Neural cell (in vitro differentiated cells): ENCODE measurements around the gene PHB1.

Experiments used
- EP300 ChIP-seq: fragments of 450-650 bp; conservative IDR thresholded peaks from 2 replicates; pipeline ENCODE4 v1.6.1; 2014; ENCODE audit warnings: antibody characterized with exemption, mild to moderate bottlenecking, moderate library complexity; ENCODE audit not compliant: poor library complexity, severe bottlenecking
- EZH2 ChIP-seq: fragments of 200-600, 300-800 bp; shearing (Covaris generic), sonication (generic); IDR thresholded peaks from 2 replicates; pipeline ENCODE4 v1.6.1; 2014; ENCODE audit warnings: antibody characterized with exemption, low read length, borderline replicate concordance, mild to moderate bottlenecking; ENCODE audit not compliant: insufficient read depth, poor library complexity, severe bottlenecking
- MXI1 ChIP-seq: fragments of 450-650 bp; conservative IDR thresholded peaks from 2 replicates; pipeline ENCODE4 v1.6.1; 2014; ENCODE audit warnings: antibody characterized with exemption, mild to moderate bottlenecking; ENCODE audit not compliant: poor library complexity, severe bottlenecking
- POLR2AphosphoS5 ChIP-seq: IDR thresholded peaks from 2 replicates; pipeline ENCODE4 v1.6.1; 2012
- RAD21 ChIP-seq: fragments of 450-650 bp; conservative IDR thresholded peaks from 2 replicates; pipeline ENCODE4 v1.6.1; 2014; ENCODE audit warnings: antibody characterized with exemption, mild to moderate bottlenecking, moderate library complexity
- TAF1 ChIP-seq: IDR thresholded peaks from 2 replicates; pipeline ENCODE4 v1.6.1; 2012; ENCODE audit warnings: low read depth
- TF ChIP-seq, protein P1 (sequence below): fragments of 450-650 bp; IDR thresholded peaks from 2 replicates; pipeline ENCODE4 v1.5.1; 2014; ENCODE audit warnings: antibody characterized with exemption, mild to moderate bottlenecking, moderate library complexity; ENCODE audit not compliant: poor library complexity, severe bottlenecking
- TF ChIP-seq, protein P2 (sequence below): IDR thresholded peaks from 2 replicates; pipeline ENCODE4 v1.6.1; 2012; ENCODE audit warnings: borderline replicate concordance

DNA sequence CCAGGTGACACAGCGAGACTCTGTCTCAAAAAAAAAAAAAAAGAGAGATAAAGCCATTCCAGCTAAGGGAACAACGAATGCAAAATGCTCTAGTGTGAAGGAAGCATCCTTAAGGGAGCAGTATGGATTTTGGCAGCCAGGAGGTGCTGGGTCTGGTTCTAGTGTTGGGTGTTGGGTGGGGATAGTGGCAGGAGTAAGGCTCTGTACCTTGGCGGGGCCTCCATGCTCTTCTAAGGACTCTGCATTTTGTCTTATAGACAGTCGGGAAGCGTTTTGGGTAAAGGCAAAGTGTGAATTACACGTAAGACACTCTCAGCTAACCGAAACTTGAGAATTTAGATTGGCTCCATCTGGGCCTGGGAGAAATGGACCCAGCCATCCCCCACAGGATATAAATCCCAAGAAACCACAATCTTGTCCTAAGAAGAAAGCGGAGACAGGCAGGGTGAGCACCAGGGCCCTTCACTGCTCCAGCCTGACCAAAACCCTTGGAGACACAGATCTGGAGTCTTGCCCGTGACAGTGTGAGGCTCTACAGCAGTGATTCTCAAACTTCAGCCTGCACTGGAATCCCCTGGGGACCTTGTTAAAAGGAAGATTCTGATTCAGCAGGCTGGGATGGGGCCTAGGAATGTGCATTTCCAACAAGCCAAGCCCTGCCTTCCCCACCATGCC lies 33.1 kb upstream of the PHB1 start:
- TF ChIP-seq, protein P1, sequence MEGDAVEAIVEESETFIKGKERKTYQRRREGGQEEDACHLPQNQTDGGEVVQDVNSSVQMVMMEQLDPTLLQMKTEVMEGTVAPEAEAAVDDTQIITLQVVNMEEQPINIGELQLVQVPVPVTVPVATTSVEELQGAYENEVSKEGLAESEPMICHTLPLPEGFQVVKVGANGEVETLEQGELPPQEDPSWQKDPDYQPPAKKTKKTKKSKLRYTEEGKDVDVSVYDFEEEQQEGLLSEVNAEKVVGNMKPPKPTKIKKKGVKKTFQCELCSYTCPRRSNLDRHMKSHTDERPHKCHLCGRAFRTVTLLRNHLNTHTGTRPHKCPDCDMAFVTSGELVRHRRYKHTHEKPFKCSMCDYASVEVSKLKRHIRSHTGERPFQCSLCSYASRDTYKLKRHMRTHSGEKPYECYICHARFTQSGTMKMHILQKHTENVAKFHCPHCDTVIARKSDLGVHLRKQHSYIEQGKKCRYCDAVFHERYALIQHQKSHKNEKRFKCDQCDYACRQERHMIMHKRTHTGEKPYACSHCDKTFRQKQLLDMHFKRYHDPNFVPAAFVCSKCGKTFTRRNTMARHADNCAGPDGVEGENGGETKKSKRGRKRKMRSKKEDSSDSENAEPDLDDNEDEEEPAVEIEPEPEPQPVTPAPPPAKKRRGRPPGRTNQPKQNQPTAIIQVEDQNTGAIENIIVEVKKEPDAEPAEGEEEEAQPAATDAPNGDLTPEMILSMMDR: no peak
- TF ChIP-seq POLR2AphosphoS5: no peak
- TF ChIP-seq, protein P2, sequence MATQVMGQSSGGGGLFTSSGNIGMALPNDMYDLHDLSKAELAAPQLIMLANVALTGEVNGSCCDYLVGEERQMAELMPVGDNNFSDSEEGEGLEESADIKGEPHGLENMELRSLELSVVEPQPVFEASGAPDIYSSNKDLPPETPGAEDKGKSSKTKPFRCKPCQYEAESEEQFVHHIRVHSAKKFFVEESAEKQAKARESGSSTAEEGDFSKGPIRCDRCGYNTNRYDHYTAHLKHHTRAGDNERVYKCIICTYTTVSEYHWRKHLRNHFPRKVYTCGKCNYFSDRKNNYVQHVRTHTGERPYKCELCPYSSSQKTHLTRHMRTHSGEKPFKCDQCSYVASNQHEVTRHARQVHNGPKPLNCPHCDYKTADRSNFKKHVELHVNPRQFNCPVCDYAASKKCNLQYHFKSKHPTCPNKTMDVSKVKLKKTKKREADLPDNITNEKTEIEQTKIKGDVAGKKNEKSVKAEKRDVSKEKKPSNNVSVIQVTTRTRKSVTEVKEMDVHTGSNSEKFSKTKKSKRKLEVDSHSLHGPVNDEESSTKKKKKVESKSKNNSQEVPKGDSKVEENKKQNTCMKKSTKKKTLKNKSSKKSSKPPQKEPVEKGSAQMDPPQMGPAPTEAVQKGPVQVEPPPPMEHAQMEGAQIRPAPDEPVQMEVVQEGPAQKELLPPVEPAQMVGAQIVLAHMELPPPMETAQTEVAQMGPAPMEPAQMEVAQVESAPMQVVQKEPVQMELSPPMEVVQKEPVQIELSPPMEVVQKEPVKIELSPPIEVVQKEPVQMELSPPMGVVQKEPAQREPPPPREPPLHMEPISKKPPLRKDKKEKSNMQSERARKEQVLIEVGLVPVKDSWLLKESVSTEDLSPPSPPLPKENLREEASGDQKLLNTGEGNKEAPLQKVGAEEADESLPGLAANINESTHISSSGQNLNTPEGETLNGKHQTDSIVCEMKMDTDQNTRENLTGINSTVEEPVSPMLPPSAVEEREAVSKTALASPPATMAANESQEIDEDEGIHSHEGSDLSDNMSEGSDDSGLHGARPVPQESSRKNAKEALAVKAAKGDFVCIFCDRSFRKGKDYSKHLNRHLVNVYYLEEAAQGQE: no peak
- no peak for TF ChIP-seq MXI1
- no peak for TF ChIP-seq RAD21
- no peak for TF ChIP-seq TAF1
- TF ChIP-seq EZH2: no peak
- TF ChIP-seq EP300: no peak
